CD4-positive, alpha-beta T cell treated with Interleukin-6 for 4 hours (primary cell): ENCODE measurements around the gene DUS4L.

ENCODE experiments used
- DNase-seq: peaks from one replicate; pipeline ENCODE4 v3.0.0-alpha.2; 2020; ENCODE audit warnings: mixed read lengths

The DUS4L gene

GRCh38 chr7:107615910-107616680, 52.3 kb downstream of the DUS4L start:
- DNase-seq = no peak

- no peak for DNase-seq
Measured at GRCh38 chr7:107622429-107622828, 58.7 kb downstream of the DUS4L start.

GRCh38 chr7:107622894-107623293, 59.1 kb downstream of the DUS4L start:
- no peak for DNase-seq

- no peak for DNase-seq
Measured at GRCh38 chr7:107627002-107627401, 63.2 kb downstream of the DUS4L start.
